ENCODE data around the gene TAF5L.

The TAF5L gene

GRCh38 chr1:229650045-229650444 is 24.1 kb upstream of the TAF5L start:
- peaks cover 93% of the 10 kb centered on the region for H3K36me3 ChIP-seq (ENCODE audit: insufficient read depth, low read length)

GRCh38 chr1:229648406-229648805 is 22.5 kb upstream of the TAF5L start:
- H3K4me1 ChIP-seq (ENCODE audit: insufficient read depth, low read length, poor library complexity, severe bottlenecking): no peaks in the 10 kb centered on the region
- H3K27me3 ChIP-seq (ENCODE audit: insufficient read depth, low read length, poor library complexity, severe bottlenecking): no peaks in the 10 kb centered on the region
- no peak overlapping the region for H3K4me2 ChIP-seq (ENCODE audit: low read depth, low read length, poor library complexity, severe bottlenecking)
- no peak for TF ChIP-seq EZH2phosphoT487 (IDR thresholded peaks at IDR 0.05; ENCODE audit: borderline replicate concordance)
- no peaks in the 10 kb centered on the region for H3F3A ChIP-seq (ENCODE audit: low read depth)
- H3K36me3 ChIP-seq (ENCODE audit: insufficient read depth, low read length): peaks cover 91% of the 10 kb centered on the region
- no peak overlapping the region for H3K4me3 ChIP-seq (ENCODE audit: low read length, poor library complexity, severe bottlenecking)
- H3K79me2 ChIP-seq (ENCODE audit: insufficient read depth, low read length): no peaks in the 10 kb centered on the region
- no peaks in the 10 kb centered on the region for H4K20me1 ChIP-seq (ENCODE audit: insufficient read depth, low read length, poor library complexity, severe bottlenecking)
- H3K9me3 ChIP-seq (ENCODE audit: insufficient read depth, low read depth, low read length): no peaks in the 10 kb centered on the region
- no peaks in the 10 kb centered on the region for H3K9me2 ChIP-seq (replicated peaks; ENCODE audit: low read depth, low read length)
- H2AFZ ChIP-seq (ENCODE audit: low read length): no peak overlapping the region
- H3K9ac ChIP-seq (ENCODE audit: low read depth, low read length, poor library complexity, severe bottlenecking): no peak overlapping the region

More at GRCh38 chr1:229650045-229650444, 24.1 kb upstream of the TAF5L start:
- TF ChIP-seq EZH2phosphoT487 (IDR thresholded peaks at IDR 0.05; ENCODE audit: borderline replicate concordance): no peak
- no peak for TF ChIP-seq CTCF (conservative IDR thresholded peaks at IDR 0.05; ENCODE audit: low read length)
- no peaks in the 10 kb centered on the region for H4K20me1 ChIP-seq (ENCODE audit: insufficient read depth, low read length, poor library complexity, severe bottlenecking)
- H3K9me3 ChIP-seq (ENCODE audit: insufficient read depth, low read depth, low read length): no peaks in the 10 kb centered on the region
- no peak overlapping the region for H3K4me2 ChIP-seq (ENCODE audit: low read depth, low read length, poor library complexity, severe bottlenecking)
- no peaks in the 10 kb centered on the region for H3K27me3 ChIP-seq (ENCODE audit: insufficient read depth, low read length, poor library complexity, severe bottlenecking)
- H3K4me1 ChIP-seq (ENCODE audit: insufficient read depth, low read length, poor library complexity, severe bottlenecking): no peaks in the 10 kb centered on the region
- H2AFZ ChIP-seq (ENCODE audit: low read length): no peak overlapping the region
- no peaks in the 10 kb centered on the region for H3F3A ChIP-seq (ENCODE audit: low read depth)
- H3K9me2 ChIP-seq (replicated peaks; ENCODE audit: low read depth, low read length): no peaks in the 10 kb centered on the region
- no peaks in the 10 kb centered on the region for H3K79me2 ChIP-seq (ENCODE audit: insufficient read depth, low read length)
- H3K4me3 ChIP-seq (ENCODE audit: low read length, poor library complexity, severe bottlenecking): no peak overlapping the region
- H3K9ac ChIP-seq (ENCODE audit: low read depth, low read length, poor library complexity, severe bottlenecking): no peak overlapping the region

GRCh38 chr1:229645324-229645993 is 19.5 kb upstream of the TAF5L start:
- Histone ChIP-seq H3K27me3 (ENCODE audit: insufficient read depth, low read length, poor library complexity, severe bottlenecking) (no peaks in the 10 kb centered on the region), H3K9me3 (ENCODE audit: insufficient read depth, low read depth, low read length) (no peaks in the 10 kb centered on the region), H3K79me2 (ENCODE audit: insufficient read depth, low read length) (peaks cover 13% of the 10 kb centered on the region; the same call in 1 of the 2 replicates), H3K9me2 (replicated peaks; ENCODE audit: low read depth, low read length) (no peaks in the 10 kb centered on the region), H3K4me3 (ENCODE audit: low read length, poor library complexity, severe bottlenecking) (no peak overlapping the region), H2AFZ (ENCODE audit: low read length) (no peak overlapping the region), H3K4me2 (ENCODE audit: low read depth, low read length, poor library complexity, severe bottlenecking) (no peak overlapping the region), H3K36me3 (ENCODE audit: insufficient read depth, low read length) (peaks cover 71% of the 10 kb centered on the region), H3F3A (ENCODE audit: low read depth) (no peaks in the 10 kb centered on the region), H3K9ac (ENCODE audit: low read depth, low read length, poor library complexity, severe bottlenecking) (no peak overlapping the region), H4K20me1 (ENCODE audit: insufficient read depth, low read length, poor library complexity, severe bottlenecking) (no peaks in the 10 kb centered on the region), H3K4me1 (ENCODE audit: insufficient read depth, low read length, poor library complexity, severe bottlenecking) (no peaks in the 10 kb centered on the region)
- no peak for TF ChIP-seq EZH2phosphoT487 (IDR thresholded peaks at IDR 0.05; ENCODE audit: borderline replicate concordance)
- TF ChIP-seq CTCF (conservative IDR thresholded peaks at IDR 0.05; ENCODE audit: low read length): no peak

All from Loucy (cell line).